Endothelial cell of umbilical vein (primary cell): ENCODE measurements around the gene NTN5. TPM values are rescaled to one million over a fixed set of nuclear protein-coding genes. Genes with fewer than 3 reads are reported as not detected.

ENCODE experiments used
- BruUV-seq: library from RNA; stranded (reverse); fragments of 400-500 nt; replicated peaks from 2 replicates; lab custom pipeline; 2021; lab: Mats Ljungman, UMichigan
- CTCF ChIA-PET: fragments of 300-600, 350-600 bp; sonication (Branson Sonifier 250); formaldehyde crosslinking; loops from one replicate; lab custom pipeline; 2021; ENCODE audit warnings: antibody characterized with exemption, inconsistent platforms; lab: Charles Lee
- POLR2A ChIA-PET: fragments of 300-600, 350-600 bp; sonication (Branson Sonifier 250); formaldehyde crosslinking; loops from one replicate; lab custom pipeline; 2021; ENCODE audit warnings: antibody characterized with exemption, inconsistent platforms; lab: Charles Lee
- DNase-seq: peaks from one replicate; pipeline ENCODE4 v3.0.0-alpha.2; 2011; ENCODE audit warnings: low read depth, low spot score
- FAIRE-seq: peaks from 2 replicates; lab custom pipeline; 2011; peaks lifted over from hg19 to GRCh38; lab: Jason Lieb, UNC
- H2AFZ ChIP-seq: 2 replicates; pipeline ENCODE4 v1.6.0; 2012; ENCODE audit warnings: low read depth, low read length, control low read depth, inconsistent platforms
- H3K27ac ChIP-seq: 2 replicates; pipeline ENCODE4 v1.5.1; 2011; ENCODE audit warnings: low read depth, mild to moderate bottlenecking, control low read depth, low read length, moderate library complexity; ENCODE audit not compliant: insufficient read depth
- H3K27me3 ChIP-seq, 2 experiments: 2 replicates each; pipeline versions ENCODE4 v1.6.0 to v1.6.1; 2011; ENCODE audit warnings: low read length in 2 of 2, mixed read lengths in 1 of 2; ENCODE audit not compliant: control insufficient read depth in 2 of 2, insufficient read depth in 2 of 2
- H3K36me3 ChIP-seq, 2 experiments: 2 replicates in 1 of 2; 3 replicates in 1 of 2; pipeline ENCODE4 v1.5.1; 2011; ENCODE audit warnings: low read length in 2 of 2, mild to moderate bottlenecking in 1 of 2, moderate library complexity in 1 of 2; ENCODE audit not compliant: control insufficient read depth in 2 of 2, insufficient read depth in 2 of 2; ENCODE audit errors: extremely low read depth in 1 of 2
- H3K4me1 ChIP-seq: 3 replicates; pipeline ENCODE4 v1.5.1; 2011; ENCODE audit warnings: mild to moderate bottlenecking, low read length; ENCODE audit not compliant: control insufficient read depth, insufficient read depth; ENCODE audit errors: extremely low read depth
- H3K4me2 ChIP-seq: 2 replicates; pipeline ENCODE4 v1.6.1; 2011; ENCODE audit warnings: low read length, control low read depth, mixed read lengths; ENCODE audit not compliant: insufficient read depth
- H3K4me3 ChIP-seq, 3 experiments: fragments of 200-600 bp in 1 of 3; sonication (generic), shearing (Covaris generic) in 1 of 3; replicated peaks in 1 of 3; 2 replicates each; pipeline ENCODE4 v1.5.1; 2011 to 2016; ENCODE audit warnings: control low read depth in 3 of 3, low read length in 3 of 3, mild to moderate bottlenecking in 2 of 3, inconsistent platforms in 1 of 3, low read depth in 1 of 3, moderate library complexity in 1 of 3; ENCODE audit not compliant: insufficient read depth in 1 of 3
- H3K79me2 ChIP-seq: 2 replicates; pipeline ENCODE4 v1.6.0; 2012; ENCODE audit warnings: low read length, inconsistent platforms; ENCODE audit not compliant: control insufficient read depth, insufficient read depth
- H3K9ac ChIP-seq: replicated peaks from 2 replicates; pipeline ENCODE3; 2011; ENCODE audit warnings: low read length, control low read depth; ENCODE audit not compliant: insufficient read depth; ENCODE audit errors: extremely low read depth
- H3K9me1 ChIP-seq: replicated peaks from 3 replicates; pipeline ENCODE4 v1.6.0; 2011; ENCODE audit warnings: mild to moderate bottlenecking, low read length; ENCODE audit not compliant: control insufficient read depth, insufficient read depth; ENCODE audit errors: extremely low read depth
- H3K9me3 ChIP-seq: replicated peaks from 2 replicates; pipeline ENCODE4 v1.5.1; 2012; ENCODE audit warnings: low read length, inconsistent platforms; ENCODE audit not compliant: control insufficient read depth, insufficient read depth
- H4K20me1 ChIP-seq: replicated peaks from 2 replicates; pipeline ENCODE3; 2011; ENCODE audit warnings: mild to moderate bottlenecking, low read length; ENCODE audit not compliant: control insufficient read depth, insufficient read depth; ENCODE audit errors: extremely low read depth
- EZH2 ChIP-seq: IDR thresholded peaks from 2 replicates; pipeline ENCODE4 v1.6.1; 2012; ENCODE audit warnings: borderline replicate concordance, low read depth, mild to moderate bottlenecking, moderate library complexity, low read length, inconsistent platforms; ENCODE audit not compliant: severe bottlenecking
- POLR2AphosphoS5 ChIP-seq: IDR thresholded peaks from 2 replicates; pipeline ENCODE4 v1.6.1; 2012; ENCODE audit warnings: low read depth, mild to moderate bottlenecking, control low read depth, low read length, moderate library complexity; ENCODE audit not compliant: insufficient read depth
- dilution Hi-C: fragments of 300-500 bp; cut with MboI; formaldehyde crosslinking; loops from one replicate; pipeline ENCODE4 v1.15.0; 2019; ENCODE audit warnings: low sequenced_read_pairs; ENCODE audit not compliant: extremely low pct_ligation_motif_present
- intact Hi-C: fragments of 100-400 bp; cut with micrococcal nuclease; formaldehyde crosslinking; loops from one replicate; pipeline ENCODE4 v1.10.0; 2022
- polyA plus RNA-seq, 4 experiments: library from polyadenylated mRNA; depleted of rRNA in 3 of 4; stranded (reverse) in 3 of 4; unstranded in 1 of 4; fragments of >200 nt; gene quantifications; 2 replicates each; pipeline versions ENCODE4 v1.2.1 to v1.2.3, GENCODE V29; 2011 to 2012; ENCODE audit warnings: missing spikeins in 1 of 4
- total RNA-seq: library from RNA; stranded (reverse); gene quantifications from 2 replicates; pipeline ENCODE4 v1.2.3, GENCODE V29; 2021
- TF ChIP-seq, protein P1 (sequence below), 2 donors: IDR thresholded peaks; 1 replicate in 1 of 2; 2 replicates in 1 of 2; pipeline ENCODE4 v1.5.1; 2011; ENCODE audit warnings: low read length in 2 of 2, mild to moderate bottlenecking in 2 of 2, moderate library complexity in 2 of 2, control low read depth in 1 of 2, inconsistent platforms in 1 of 2, low read depth in 1 of 2; ENCODE audit not compliant: insufficient read depth in 1 of 2; ENCODE audit errors: extremely low read depth in 1 of 2

NTN5 gene
- total and polyA plus RNA-seq, 2 donors (not counting 3 experiments of a cell fraction or from before 2014, with no cell fraction given): 0.11 TPM; not detected in 1

DNA sequence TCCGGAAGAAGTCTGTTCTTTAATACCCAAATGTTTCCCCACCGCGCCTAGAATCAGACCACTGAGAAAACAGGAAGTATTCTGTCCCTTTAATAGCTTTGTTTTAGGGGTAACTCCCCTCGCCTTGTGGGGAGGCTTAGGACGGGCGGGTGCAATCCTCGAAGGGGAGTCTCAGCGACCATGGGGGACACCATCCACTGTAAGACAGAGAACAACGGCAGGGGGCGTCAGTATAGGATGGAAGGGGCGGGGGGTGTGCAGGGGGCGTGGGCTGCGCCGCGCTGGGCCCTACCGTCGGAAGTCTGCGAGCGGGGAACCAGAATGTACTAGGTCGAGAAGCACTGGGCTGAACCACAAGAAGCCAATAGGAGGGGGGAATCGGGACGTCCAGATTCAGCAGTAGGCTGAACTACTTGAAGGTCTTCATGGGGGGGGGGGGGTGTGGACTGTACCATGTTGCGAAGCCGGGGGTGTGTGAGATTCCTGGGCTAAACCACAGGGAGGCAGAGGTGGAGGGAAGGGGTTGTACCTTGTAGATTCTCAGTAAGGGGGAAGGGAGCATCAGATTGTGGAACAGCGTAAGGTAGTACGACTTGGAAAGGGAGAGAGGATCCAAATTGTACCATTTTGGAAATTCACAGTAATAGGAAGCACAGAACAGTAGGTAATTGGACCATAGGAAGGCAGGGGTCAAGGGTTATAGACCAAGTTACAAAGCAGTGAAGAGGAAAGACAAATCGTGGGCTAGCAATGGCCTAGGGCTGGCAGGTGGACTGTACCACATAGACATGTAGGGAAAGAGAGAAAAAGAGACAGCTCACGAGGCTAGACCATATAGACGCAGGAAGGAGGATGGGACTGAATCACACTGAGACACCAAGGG lies 34.6 kb downstream of the NTN5 start:
- Histone ChIP-seq H3K27ac (no peak overlapping the region), H3K9me3 (no peaks in the 10 kb centered on the region), H3K9ac (peak overlapping the region; percentile 45), H3K4me2 (peak overlapping the region; percentile 49), H3K79me2 (no peaks in the 10 kb centered on the region), H3K4me1 (peaks cover 26% of the 10 kb centered on the region), H3K9me1 (no peaks in the 10 kb centered on the region), H4K20me1 (no peaks in the 10 kb centered on the region), H3K36me3 (no peaks in the 10 kb centered on the region), H3K4me3 (peak overlapping the region in 2 of 3 experiments; percentile 30 to 34), H3K27me3 (peaks cover 5 to 13% of the 10 kb centered on the region in 2 experiments), H2AFZ (peak overlapping the region; percentile 76)
- DNase-seq (peak; percentile 89), FAIRE-seq (no peak)
- no TSS peak for BruUV-seq
- ChIA-PET POLR2A (interaction anchor here (0.6 kb wide), 1 partner anchor 19 kb away, joined by 9 read pairs; no protein-coding TSS in a partner anchor), CTCF (interaction anchor here (0.6 kb wide), 1 partner anchor 206 kb away, joined by 4 read pairs; no protein-coding TSS in a partner anchor)
- dilution Hi-C loops: no loop called here
- TF ChIP-seq EZH2 (no peak), POLR2AphosphoS5 (peak; percentile 58)
- TF ChIP-seq, protein P1, sequence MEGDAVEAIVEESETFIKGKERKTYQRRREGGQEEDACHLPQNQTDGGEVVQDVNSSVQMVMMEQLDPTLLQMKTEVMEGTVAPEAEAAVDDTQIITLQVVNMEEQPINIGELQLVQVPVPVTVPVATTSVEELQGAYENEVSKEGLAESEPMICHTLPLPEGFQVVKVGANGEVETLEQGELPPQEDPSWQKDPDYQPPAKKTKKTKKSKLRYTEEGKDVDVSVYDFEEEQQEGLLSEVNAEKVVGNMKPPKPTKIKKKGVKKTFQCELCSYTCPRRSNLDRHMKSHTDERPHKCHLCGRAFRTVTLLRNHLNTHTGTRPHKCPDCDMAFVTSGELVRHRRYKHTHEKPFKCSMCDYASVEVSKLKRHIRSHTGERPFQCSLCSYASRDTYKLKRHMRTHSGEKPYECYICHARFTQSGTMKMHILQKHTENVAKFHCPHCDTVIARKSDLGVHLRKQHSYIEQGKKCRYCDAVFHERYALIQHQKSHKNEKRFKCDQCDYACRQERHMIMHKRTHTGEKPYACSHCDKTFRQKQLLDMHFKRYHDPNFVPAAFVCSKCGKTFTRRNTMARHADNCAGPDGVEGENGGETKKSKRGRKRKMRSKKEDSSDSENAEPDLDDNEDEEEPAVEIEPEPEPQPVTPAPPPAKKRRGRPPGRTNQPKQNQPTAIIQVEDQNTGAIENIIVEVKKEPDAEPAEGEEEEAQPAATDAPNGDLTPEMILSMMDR (IDR thresholded peaks at IDR 0.05; ENCODE audit: extremely low read depth in 1 of 2, insufficient read depth in 1 of 2, low read depth in 1 of 2, low read length in 2 of 2): peak in 1 of 2 donors; percentile 20
- intact Hi-C loops: loop anchor here (1.0 to 10.0 kb wide), 4 partner anchors 8 to 357 kb away; partner anchors contain the start of genes CA11, GYS1, RPL18 and RUVBL2
